ENCODE measurements around the gene SPC24. TPM values are rescaled to one million over a fixed set of nuclear protein-coding genes. Genes with fewer than 3 reads are reported as not detected.

The SPC24 gene
- total and polyA plus RNA-seq, 2 of the 4 experiments (the other 2 are of a cell fraction): 12.2 to 97.5 TPM

DNA sequence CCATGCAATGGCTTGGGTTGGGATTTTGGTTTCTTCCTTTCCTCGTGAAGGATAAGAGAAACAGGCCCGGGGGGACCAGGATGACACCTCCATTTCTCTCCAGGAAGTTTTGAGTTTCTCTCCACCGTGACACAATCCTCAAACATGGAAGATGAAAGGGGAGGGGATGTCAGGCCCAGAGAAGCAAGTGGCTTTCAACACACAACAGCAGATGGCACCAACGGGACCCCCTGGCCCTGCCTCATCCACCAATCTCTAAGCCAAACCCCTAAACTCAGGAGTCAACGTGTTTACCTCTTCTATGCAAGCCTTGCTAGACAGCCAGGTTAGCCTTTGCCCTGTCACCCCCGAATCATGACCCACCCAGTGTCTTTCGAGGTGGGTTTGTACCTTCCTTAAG is 24.1 kb downstream of the SPC24 start:
- no peak overlapping the region for H3K18ac ChIP-seq (ENCODE audit: low read depth, low read length)
- H3K23ac ChIP-seq (ENCODE audit: low read depth, low read length): no peak overlapping the region
- H2BK120ac ChIP-seq (ENCODE audit: low read depth, low read length): no peak overlapping the region
- H4K5ac ChIP-seq (ENCODE audit: low read depth, low read length): no peak overlapping the region
- peaks cover 48% of the 10 kb centered on the region for H3K36me3 ChIP-seq (ENCODE audit: control insufficient read depth, insufficient read depth, low read length)
- peaks cover 2 to 49% of the 10 kb centered on the region in 2 experiments; a peak in 3 of 4 replicates for H3K79me1 ChIP-seq (ENCODE audit: low read depth in 1 of 2, low read length in 2 of 2)
- H2BK20ac ChIP-seq (ENCODE audit: low read depth, low read length): no peak overlapping the region
- H3K27me3 ChIP-seq (ENCODE audit: control insufficient read depth, insufficient read depth, low read length): no peaks in the 10 kb centered on the region
- no peak overlapping the region for H3K14ac ChIP-seq (replicated peaks; ENCODE audit: low read depth, low read length)
- no peak overlapping the region for H2BK15ac ChIP-seq (ENCODE audit: low read depth, low read length)
- intact Hi-C loops (cut with micrococcal nuclease): loop anchor here (1.0 to 2.0 kb wide), 2 partner anchors 95 to 195 kb away; no protein-coding TSS in a partner anchor
- H3K4me2 ChIP-seq (ENCODE audit: low read depth, low read length): no peak overlapping the region
- H4K20me1 ChIP-seq (ENCODE audit: insufficient read depth, low read length): peaks cover 23% of the 10 kb centered on the region
- H3K9ac ChIP-seq (ENCODE audit: low read depth, low read length): no peak overlapping the region
- peak overlapping the region; percentile 71 for H3K4ac ChIP-seq (ENCODE audit: low read depth, low read length)
- no peak for DNase-seq
- peak overlapping the region; percentile 69 for H2AK9ac ChIP-seq (replicated peaks; ENCODE audit: low read depth, low read length, poor library complexity)
- no peaks in the 10 kb centered on the region for H3K9me1 ChIP-seq (ENCODE audit: insufficient read depth, low read length)
- dilution Hi-C loops (cut with HindIII; ENCODE audit: low sequenced_read_pairs, unreplicated experiment): no loop called here
- ChIA-PET POLR2A (ENCODE audit: unreplicated experiment) (no interaction called here), CTCF (no interaction called here)
- no peak overlapping the region for H3K56ac ChIP-seq (ENCODE audit: extremely low read depth, insufficient read depth, low read length)
- H3K4me3 ChIP-seq (ENCODE audit: insufficient read depth, low read depth, low read length): no peak overlapping the region
- H3K9me3 ChIP-seq (ENCODE audit: control insufficient read depth, insufficient read depth, low read length): no peaks in the 10 kb centered on the region
- peak overlapping the region in 1 of 2 experiments; percentile 65; a peak in 2 of 4 replicates for H4K8ac ChIP-seq (ENCODE audit: low read depth in 2 of 2, low read length in 2 of 2)
- H2AK5ac ChIP-seq (ENCODE audit: low read depth, low read length): peak overlapping the region; percentile 47
- WGBS, 2 experiments (ENCODE audit: extremely low coverage in 2 of 2, insufficient read length in 1 of 2): 83% methylated on average over 2 of the region's 7 CpGs; no CpG with 5 or more reads in 1 of the 2 experiments
- TSS peak; percentile 79 for BruUV-seq (replicated peaks)
- ATAC-seq (ENCODE audit: low read depth): no peak
- H3K4me1 ChIP-seq (ENCODE audit: control insufficient read depth, insufficient read depth, low read length): peaks cover 2% of the 10 kb centered on the region; the same call in 1 of the 2 replicates
- peak overlapping the region; percentile 7; the same call in 1 of the 2 replicates for H3K27ac ChIP-seq (ENCODE audit: insufficient read depth, low read length)
- H4K91ac ChIP-seq (ENCODE audit: insufficient read depth, low read depth, low read length): no peak overlapping the region; the same call in 1 of the 2 replicates
- no peak for TF ChIP-seq FOS (IDR thresholded peaks at IDR 0.05; ENCODE audit: low read depth, low read length)
- no peak for TF ChIP-seq RAD21 (IDR thresholded peaks at IDR 0.05; ENCODE audit: low read length)
- no peak for TF ChIP-seq CEBPB (IDR thresholded peaks at IDR 0.05; ENCODE audit: low read depth, low read length)
- TF ChIP-seq ELK1 (IDR thresholded peaks at IDR 0.05; ENCODE audit: borderline replicate concordance, low read depth, low read length): no peak
- TF ChIP-seq, protein P1, sequence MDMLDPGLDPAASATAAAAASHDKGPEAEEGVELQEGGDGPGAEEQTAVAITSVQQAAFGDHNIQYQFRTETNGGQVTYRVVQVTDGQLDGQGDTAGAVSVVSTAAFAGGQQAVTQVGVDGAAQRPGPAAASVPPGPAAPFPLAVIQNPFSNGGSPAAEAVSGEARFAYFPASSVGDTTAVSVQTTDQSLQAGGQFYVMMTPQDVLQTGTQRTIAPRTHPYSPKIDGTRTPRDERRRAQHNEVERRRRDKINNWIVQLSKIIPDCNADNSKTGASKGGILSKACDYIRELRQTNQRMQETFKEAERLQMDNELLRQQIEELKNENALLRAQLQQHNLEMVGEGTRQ (IDR thresholded peaks at IDR 0.05; ENCODE audit: low read depth, low read length): no peak
- TF ChIP-seq CHD1 (IDR thresholded peaks at IDR 0.05; ENCODE audit: low read depth, low read length): no peak
- TF ChIP-seq SMC3 (IDR thresholded peaks at IDR 0.05; ENCODE audit: low read depth, low read length): no peak
- TF ChIP-seq, protein P2, sequence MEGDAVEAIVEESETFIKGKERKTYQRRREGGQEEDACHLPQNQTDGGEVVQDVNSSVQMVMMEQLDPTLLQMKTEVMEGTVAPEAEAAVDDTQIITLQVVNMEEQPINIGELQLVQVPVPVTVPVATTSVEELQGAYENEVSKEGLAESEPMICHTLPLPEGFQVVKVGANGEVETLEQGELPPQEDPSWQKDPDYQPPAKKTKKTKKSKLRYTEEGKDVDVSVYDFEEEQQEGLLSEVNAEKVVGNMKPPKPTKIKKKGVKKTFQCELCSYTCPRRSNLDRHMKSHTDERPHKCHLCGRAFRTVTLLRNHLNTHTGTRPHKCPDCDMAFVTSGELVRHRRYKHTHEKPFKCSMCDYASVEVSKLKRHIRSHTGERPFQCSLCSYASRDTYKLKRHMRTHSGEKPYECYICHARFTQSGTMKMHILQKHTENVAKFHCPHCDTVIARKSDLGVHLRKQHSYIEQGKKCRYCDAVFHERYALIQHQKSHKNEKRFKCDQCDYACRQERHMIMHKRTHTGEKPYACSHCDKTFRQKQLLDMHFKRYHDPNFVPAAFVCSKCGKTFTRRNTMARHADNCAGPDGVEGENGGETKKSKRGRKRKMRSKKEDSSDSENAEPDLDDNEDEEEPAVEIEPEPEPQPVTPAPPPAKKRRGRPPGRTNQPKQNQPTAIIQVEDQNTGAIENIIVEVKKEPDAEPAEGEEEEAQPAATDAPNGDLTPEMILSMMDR (conservative IDR thresholded peaks at IDR 0.05; ENCODE audit: low read depth, low read length): no peak
- no peak for TF ChIP-seq POLR2A (IDR thresholded peaks at IDR 0.05; ENCODE audit: low read depth, low read length)
- H2AFZ ChIP-seq (replicated peaks; ENCODE audit: low read length, poor library complexity): no peak overlapping the region
- in situ Hi-C loops (cut with MboI; ENCODE audit: low sequenced_read_pairs): loop anchor here (5.0 kb wide), 1 partner anchor 71 kb away; no protein-coding TSS in a partner anchor
- no peak overlapping the region for H2BK5ac ChIP-seq (ENCODE audit: low read depth, low read length, poor library complexity, severe bottlenecking)
